NCI-H146 treated with DMSO at 0.1 percent for 48 hours (cell line): ENCODE results near the gene PCCA.
"Not testable (repeated sequence)": the region's sequence is repeated elsewhere in the genome, so short reads cannot be mapped to it uniquely, and the experiment has no call there.

ENCODE experiments used
- DNase-seq: peaks from one replicate; lab custom pipeline; 2025; ENCODE audit not compliant: unreplicated experiment; lab: John Stamatoyannopoulos, UW

Gene PCCA

GRCh38 chr13:100138859-100139491 is 50.1 kb downstream of the PCCA start:
- DNase-seq = no peak

- DNase-seq = no peak
These were observed 50.9 kb downstream of the PCCA start for GRCh38 chr13:100139817-100140216.

- no peak for DNase-seq
These were observed 51.5 kb downstream of the PCCA start for GRCh38 chr13:100140441-100140840.

- DNase-seq = not testable (repeated sequence)
These were observed 52.6 kb downstream of the PCCA start for GRCh38 chr13:100141461-100141961.

- DNase-seq = no peak
These were observed 57.6 kb downstream of the PCCA start for GRCh38 chr13:100146534-100146933.

GRCh38 chr13:100147825-100148224 is 58.9 kb downstream of the PCCA start:
- DNase-seq = no peak

GRCh38 chr13:100148422-100148821 is 59.5 kb downstream of the PCCA start:
- DNase-seq = no peak

GRCh38 chr13:100149389-100149788 is 60.5 kb downstream of the PCCA start:
- DNase-seq = no peak

GRCh38 chr13:100150711-100151110 is 61.8 kb downstream of the PCCA start:
- DNase-seq = not testable (repeated sequence)

- no peak for DNase-seq
These were observed 66.0 kb downstream of the PCCA start for GRCh38 chr13:100154842-100155416.

GRCh38 chr13:100156788-100157187 is 67.9 kb downstream of the PCCA start:
- peak; percentile 21 for DNase-seq

- DNase-seq = no peak
These were observed 69.7 kb downstream of the PCCA start for GRCh38 chr13:100158569-100158968.

GRCh38 chr13:100159584-100159983 is 70.7 kb downstream of the PCCA start:
- no peak for DNase-seq

- DNase-seq = no peak
These were observed 71.6 kb downstream of the PCCA start for GRCh38 chr13:100160450-100160849.

GRCh38 chr13:100163375-100163774 is 74.5 kb downstream of the PCCA start:
- DNase-seq = no peak

- DNase-seq = no peak
These were observed 84.3 kb downstream of the PCCA start for GRCh38 chr13:100173203-100173602.

- not testable (repeated sequence) for DNase-seq
These were observed 85.6 kb downstream of the PCCA start for GRCh38 chr13:100174455-100174854.

GRCh38 chr13:100175078-100175802 is 86.3 kb downstream of the PCCA start:
- no peak for DNase-seq

- DNase-seq = no peak
These were observed 86.9 kb downstream of the PCCA start for GRCh38 chr13:100175803-100176182.

GRCh38 chr13:100176801-100177400 is 88.0 kb downstream of the PCCA start:
- no peak for DNase-seq

- no peak for DNase-seq
These were observed 89.4 kb downstream of the PCCA start for GRCh38 chr13:100178309-100178708.

GRCh38 chr13:100179276-100179675 is 90.4 kb downstream of the PCCA start:
- DNase-seq = no peak
